Right kidney (tissue), 1 donor: ENCODE results near the gene ITGB5.
A peak's percentile ranks its signal among the peaks of the same experiment; 100 is the strongest.

Source experiments
- DNase-seq: peaks from one replicate; pipeline ENCODE4 v3.0.0-alpha.2; 2016

Gene ITGB5

DNA sequence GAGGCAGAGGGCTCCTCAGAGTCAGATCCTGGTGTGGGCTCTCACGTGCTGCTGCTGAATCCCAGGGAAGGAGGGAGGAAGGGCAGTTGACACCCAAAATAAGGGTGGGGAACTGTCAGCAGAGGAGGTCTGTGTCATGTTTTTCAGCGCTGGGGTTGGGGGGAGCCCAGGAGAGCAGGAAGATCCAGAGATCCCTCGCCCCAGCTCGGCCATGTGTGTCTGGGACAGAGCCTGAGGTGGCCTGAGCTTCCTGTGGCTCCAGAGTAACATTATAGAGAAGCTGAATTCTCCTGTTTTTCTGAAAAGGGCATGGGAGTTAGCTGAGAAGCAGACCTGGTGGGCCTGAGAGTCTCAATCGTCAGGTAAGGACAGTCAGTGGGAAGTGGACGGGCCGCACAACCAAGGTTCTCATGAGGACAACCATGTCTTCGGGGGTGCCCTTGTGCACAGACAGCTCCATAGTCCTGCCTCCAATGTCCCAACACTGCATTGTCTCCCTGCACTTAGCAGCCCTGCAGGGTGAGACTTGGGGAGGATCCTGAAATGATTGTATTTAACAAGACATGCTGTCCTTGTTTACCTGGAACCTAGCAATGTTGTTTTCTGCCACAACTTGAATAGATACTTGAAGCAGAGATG, 138.5 kb downstream of the ITGB5 start:
- no peak for DNase-seq

DNA sequence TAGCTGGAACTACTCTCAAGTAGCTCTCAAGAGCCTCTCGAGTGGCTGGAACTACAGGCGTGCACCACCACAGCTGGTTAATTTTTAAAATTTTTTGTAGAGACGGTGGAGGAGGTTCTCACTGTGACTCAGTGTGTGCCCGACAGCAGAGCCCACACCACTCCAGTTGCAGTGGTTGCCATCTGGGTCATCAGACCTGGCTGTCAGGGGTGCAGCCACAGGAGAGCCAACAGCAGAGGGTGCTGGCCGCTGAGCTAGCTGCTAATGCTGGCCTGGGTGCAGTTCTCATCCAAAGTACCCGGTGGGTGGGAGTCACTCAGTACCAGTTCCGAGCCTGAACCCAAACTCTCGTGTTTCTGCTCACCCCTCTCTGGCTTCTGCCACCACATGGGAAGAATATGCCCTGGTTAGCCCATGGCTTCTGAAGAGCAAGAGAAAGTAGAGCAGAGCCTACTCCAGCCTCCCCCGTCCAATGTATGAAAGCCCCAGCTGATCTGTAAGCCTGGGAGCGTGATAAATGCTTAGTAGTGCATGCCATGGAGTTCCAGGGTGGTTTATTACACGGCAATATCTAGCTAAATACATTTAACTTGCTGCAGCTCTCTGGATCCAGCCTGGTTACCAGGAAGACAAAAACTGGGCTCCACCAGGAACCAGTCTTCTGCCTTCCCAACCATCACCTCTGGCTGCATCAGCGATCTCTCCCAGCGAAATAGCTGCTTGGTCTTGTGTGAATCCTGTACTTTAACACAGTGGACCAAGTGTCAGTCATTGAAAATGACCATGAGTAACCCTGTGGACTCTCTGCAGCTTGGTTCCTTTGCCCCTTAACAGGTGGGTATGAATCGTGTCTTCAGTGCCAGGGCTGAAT, 139.8 kb downstream of the ITGB5 start:
- no peak for DNase-seq

DNA sequence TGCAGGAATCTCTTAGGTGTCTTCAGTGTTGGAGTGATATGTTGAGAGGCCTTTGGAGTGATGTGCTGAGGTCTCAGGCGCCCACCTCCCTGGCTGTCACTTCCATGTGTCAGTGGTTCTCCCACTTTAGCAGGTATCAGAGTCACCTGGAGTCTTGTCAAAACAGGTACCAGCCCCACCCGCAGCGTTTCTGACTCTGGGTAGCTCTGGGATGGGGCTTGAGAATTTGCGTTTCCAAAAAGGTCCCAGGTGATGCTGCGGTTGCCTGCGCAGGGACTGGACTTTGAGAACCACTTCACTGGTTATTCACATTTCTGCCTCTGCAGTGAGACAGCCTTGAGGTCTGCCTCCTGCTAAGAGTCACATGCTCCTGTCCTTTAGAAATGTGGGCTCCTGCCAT, 141.4 kb downstream of the ITGB5 start:
- no peak for DNase-seq

DNA sequence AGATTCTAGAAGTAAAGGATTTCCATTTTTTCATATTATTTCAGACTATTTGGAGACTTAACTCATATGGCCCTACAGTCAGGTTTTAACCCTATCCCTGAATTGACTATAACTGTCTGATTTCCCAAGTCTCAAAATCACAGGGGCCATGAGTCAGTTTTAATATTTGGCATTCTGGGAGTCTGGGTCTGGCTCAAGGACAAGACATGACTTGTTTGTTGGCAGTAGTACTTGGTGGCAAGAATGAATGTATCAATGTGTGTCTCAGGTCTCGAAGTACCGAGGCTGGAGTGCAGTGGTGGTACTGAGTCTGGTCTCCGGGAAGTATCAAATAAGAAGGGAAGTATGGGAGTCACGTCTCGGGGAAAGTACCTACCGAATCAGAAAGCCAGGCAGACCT, 146.1 kb downstream of the ITGB5 start:
- DNase-seq: no peak

DNA sequence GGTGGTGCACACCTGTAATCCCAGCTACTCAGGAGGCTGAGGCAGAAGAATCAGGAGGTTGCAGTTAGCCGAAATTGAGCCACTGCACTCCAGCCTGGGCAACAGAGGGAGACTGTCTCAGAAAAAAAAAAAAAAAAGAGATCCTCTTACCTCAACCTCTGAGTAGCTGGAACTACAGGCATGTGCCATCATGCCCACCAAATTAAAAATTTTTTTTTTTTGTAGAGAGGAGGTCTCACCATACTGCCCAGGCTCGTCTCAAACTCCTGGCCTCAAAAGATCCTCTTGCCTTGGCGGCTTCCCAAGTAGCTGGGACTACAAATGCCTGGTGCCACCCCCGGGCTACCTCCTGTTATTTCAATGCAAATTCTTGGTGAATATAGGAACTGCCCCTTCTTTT, 155.4 kb downstream of the ITGB5 start:
- DNase-seq: no peak

DNA sequence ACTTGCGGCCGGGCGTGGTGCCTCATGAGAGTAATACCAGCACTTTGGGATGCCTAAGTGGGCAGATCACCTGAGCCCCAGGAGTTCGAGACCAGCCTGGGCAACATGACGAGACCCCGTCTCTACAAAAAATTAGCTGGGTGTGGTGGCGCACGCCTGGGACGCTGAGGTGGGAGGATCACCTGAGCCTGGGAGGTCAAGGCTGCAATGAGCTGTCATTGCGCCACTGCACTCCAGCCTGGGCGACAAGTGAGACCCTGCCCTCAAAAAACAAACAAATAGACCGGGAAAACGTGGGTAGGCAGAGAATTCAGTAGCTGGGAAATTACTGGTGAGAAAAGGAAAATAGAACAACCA, 156.2 kb downstream of the ITGB5 start:
- DNase-seq: no peak

DNA sequence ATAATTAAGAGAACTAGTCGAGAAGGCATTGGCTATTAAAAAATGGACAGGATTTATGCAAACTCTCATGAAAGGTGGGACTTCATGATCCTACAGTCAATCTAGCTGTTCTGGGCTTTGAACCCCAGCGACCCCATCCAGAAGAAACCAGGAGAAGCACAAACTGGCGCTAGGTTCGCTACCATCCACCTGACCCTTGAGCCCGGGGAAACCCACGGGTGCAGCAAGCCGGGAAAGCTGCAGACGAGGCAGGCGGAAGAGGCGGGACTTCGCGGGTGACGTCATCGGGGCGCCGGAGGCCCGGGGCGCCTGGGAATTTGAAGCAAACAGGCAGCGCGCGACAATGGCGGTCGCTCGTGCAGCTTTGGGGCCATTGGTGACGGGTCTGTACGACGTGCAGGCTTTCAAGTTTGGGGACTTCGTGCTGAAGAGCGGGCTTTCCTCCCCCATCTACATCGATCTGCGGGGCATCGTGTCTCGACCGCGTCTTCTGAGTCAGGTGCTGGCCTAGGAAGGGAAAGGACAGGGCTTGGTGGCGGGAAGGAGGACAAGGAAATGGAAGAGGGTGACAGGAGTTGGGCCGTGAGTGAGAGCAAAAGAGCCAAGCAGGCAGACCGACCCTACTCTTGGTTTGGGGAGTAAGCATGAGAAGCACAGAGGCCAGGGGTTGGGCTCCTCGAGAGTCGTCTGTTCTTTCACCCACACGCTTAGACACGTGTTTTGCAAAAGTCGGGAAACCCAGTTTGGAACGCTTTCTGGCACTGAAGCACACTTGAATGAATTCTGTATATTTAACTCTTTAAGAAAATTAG, 156.8 kb downstream of the ITGB5 start, which contains the start of gene UMPS:
TSS of gene UMPS (plus strand) at position 324 of the 812 bp plus-strand sequence. CDS start at position 344, 20 bp downstream.
- DNase-seq: peak; percentile 87

DNA sequence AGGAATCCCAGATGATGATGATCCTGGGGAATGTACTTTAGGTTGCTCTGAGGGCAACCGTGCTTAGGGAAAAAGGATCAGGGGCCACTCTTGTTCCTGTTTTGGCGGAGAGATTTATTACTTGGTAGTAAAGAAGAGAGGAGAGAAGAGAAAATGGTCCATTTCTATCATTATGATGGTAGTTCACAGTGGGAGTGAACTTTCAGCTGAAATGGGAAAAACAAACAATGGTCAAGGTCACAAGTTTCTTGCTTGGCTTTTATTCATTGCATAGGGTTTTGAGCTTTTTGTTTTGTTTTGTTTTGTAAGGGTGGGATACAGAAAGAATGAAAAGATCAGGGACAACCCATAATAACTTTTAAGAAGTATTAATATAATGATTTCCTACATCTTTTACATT, 164.6 kb downstream of the ITGB5 start:
- DNase-seq: no peak

DNA sequence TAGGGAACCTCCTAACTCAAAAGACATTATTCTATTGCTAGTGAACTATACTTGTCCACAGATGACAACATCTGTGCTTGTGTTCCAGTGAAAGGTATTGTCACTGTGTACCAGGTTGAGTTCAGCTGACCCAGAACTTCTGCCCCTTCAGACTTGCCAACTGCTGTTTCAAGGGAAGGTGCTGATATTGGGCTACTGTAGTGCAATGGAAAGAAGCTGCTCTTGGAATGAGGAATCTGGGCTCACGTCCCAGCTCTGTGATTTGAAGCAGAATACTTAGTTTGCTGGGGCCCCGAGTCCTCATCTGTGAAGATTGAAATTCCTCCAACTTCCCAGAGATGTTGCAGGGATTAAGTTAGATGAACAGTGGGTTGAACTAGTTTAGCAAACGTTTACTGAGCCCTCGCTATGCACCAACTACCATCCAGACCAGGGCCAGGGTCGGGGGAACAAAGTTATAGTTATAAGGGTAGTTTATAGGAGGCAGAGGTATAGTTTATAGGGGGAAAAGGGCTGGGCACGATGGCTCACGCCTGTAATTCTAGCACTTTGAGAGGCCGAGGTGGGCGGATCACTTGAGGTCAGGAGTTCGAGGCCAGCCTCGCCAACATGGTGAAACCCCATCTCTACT, 172.8 kb downstream of the ITGB5 start:
- no peak for DNase-seq
